ENCODE measurements around the gene ST6GAL2. TPM values are rescaled to one million over a fixed set of nuclear protein-coding genes. Genes with fewer than 3 reads are reported as not detected.

The ST6GAL2 gene
- polyA plus RNA-seq, 4 donors, result 19.1 to 65.6 (median 25.5) TPM

- DNase-seq (ENCODE audit: low read depth in 4 of 4, low spot score in 3 of 4), result no peak
Measured at GRCh38 chr2:106864051-106864450, 21.9 kb downstream of the ST6GAL2 start.

DNA sequence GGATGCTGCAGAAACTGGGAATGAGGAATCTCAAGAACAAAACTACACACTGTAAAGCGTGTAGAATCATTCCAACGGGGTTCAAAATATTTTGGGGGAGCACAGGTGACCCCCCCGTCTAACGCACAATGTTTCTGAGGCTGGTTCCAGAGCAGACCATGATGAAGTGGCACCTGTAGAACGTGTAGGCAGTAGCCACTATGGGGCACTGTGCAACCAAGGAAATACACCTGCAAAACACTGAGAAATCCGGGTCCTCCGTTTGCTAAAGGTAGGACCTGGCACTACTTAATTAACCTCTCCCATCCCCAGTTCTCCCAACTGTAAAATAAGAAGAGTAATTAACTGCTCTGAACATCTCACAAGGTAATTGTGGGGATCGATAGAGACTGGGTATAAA lies 22.6 kb downstream of the ST6GAL2 start:
- DNase-seq (ENCODE audit: low read depth in 4 of 4, low spot score in 3 of 4), result no peak

DNA sequence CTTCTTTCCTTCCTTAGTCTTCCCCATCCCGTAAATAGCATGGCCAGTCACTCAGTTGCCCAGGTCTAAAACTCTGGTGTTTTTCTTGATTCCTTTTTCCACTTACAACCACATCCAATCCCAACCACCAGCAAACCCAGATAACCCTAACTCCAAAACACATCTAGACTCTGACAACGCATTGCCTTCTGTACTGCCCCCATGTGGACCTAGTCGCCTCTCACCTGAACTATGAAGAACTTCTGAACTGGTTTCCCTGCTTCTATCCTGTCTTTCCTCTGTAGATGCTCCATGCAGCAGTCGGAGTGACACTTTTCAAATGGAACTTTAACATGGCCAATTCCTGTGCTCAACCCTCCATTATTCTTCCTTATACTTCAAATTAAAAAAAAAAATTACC lies 26.5 kb downstream of the ST6GAL2 start:
- DNase-seq (ENCODE audit: low read depth in 4 of 4, low spot score in 3 of 4), result no peak

DNA sequence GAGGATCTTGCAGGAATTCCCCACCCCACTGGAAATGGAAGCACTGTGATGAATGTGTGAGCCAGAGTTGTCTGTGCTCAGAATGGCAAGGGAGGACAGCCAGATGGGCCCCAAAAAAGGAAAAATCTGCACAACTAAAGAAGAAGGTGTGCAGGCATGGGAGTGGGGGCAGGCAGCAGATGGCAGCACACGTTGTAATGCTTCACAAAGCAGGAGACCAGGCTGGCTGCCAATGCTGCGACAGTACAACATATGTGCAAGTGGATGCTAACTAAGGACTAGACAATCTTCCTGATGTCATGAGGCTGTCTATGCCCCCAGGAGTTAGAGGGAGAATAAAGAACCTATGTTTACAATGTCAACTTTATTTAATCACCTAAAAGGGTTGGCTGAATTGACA lies 27.2 kb downstream of the ST6GAL2 start:
- DNase-seq (ENCODE audit: low read depth in 4 of 4, low spot score in 3 of 4), result no peak

DNA sequence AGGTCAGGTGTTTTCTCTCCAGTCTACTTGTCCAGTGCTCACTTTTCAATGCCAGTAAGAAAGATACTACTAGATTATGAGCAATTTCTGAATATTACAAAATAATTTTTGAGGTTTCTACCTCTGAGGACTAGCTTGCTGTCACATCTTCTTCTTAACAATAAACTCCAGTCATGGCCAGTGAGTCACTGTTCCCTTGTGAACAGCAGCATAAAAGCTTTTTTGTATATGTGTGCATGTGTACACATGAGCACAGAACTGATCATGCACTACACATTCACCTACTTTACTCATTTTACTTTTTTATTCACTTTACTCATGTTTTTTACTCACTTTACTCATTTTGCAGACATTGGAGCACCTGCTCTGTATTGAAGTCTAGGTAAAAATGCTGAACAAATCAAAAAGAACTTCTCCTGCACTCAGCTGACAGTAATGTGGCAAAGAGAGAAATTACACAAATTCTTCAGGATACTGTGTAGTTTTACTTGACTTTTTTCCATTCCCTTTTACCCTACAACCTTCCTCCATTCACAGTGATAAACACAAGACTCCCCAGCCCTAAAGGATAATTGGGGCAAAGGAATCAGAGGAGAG lies 28.0 kb downstream of the ST6GAL2 start:
- DNase-seq (ENCODE audit: low read depth in 4 of 4, low spot score in 3 of 4), result no peak

DNA sequence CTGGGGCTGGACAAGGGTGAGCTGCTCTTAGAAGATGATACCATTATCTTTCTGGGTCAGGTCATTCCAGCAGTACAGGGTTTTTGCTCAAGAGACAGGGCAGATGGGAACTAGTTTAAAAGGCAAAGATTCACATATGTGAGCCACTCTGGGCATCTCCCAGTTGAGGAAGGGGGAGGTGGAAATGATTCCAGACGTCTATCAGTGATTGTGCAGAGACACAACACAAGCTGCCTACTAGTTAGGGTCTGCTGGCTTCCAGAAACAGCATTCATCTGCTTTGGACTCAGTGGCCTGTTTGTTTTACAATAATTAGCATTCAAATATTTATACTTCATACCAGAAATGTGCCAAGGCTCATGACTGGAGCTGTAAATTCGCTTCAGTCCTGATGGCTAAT lies 32.3 kb downstream of the ST6GAL2 start:
- DNase-seq (ENCODE audit: low read depth in 4 of 4, low spot score in 3 of 4), result no peak

GRCh38 chr2:106851881-106852501 lies 34.0 kb downstream of the ST6GAL2 start:
- no peak for DNase-seq (ENCODE audit: low read depth in 4 of 4, low spot score in 3 of 4)

DNA sequence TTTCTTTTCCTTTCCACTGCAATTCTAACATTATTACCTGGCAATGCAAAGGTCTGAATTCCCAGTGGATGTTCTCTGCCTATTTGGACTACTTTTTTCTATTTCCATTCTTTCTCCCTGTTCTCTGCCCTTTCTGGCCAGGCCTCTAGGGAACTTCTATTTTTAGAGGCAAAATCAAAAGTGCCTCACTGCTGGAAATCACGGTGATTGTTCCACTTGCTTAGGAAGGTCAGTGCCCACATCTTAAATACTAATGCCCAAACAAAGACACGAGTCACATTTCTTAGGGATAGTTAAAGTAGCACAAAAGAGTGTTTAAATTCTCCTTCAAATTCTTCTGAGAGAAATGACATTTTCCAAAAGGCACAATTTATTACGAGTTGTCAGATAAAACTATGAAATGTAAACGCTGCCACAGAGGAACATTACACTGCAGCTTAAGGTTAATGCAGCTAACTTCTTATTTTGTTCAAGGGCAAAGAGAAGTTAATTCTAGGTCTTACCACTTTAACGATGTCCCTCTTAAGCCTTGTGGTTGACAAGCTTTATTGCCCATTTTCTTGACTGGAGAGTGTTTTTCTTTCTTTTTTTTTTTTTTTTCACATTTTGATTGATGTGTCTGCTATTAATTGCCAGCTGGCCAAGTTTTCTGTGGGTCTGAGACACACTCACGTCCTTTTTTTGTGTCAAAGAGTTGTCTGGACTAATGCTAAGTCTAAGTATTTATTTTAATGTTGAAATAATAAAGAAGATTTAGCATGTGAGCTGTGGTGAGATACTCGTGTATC lies 34.7 kb downstream of the ST6GAL2 start:
- no peak for DNase-seq (ENCODE audit: low read depth in 4 of 4, low spot score in 3 of 4)

GRCh38 chr2:106849253-106849652 lies 36.7 kb downstream of the ST6GAL2 start:
- DNase-seq (ENCODE audit: low read depth in 4 of 4, low spot score in 3 of 4), result no peak

GRCh38 chr2:106847366-106847765 lies 38.6 kb downstream of the ST6GAL2 start:
- no peak for DNase-seq (ENCODE audit: low read depth in 4 of 4, low spot score in 3 of 4)

- no peak for DNase-seq (ENCODE audit: low read depth in 4 of 4, low spot score in 3 of 4)
Measured at GRCh38 chr2:106845716-106846115, 40.3 kb downstream of the ST6GAL2 start.

DNA sequence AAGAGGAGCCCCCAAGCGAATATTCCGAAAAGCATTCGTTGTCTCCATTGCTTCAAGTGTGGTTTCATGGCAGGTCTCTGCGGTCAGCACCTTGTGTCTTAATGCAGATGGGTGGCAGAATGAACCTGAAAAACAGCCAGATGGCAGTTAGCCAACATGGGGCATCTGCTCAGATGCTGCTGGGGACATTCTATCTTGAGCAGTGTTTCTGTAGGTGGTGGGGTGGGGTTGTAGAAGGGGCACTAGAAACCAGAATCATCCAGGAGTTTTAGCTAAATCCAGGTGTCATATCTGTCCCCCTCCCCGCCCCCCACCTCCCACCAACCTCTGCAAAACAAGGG lies 42.1 kb downstream of the ST6GAL2 start:
- no peak for DNase-seq (ENCODE audit: low read depth in 4 of 4, low spot score in 3 of 4)

GRCh38 chr2:106843001-106843909 lies 42.7 kb downstream of the ST6GAL2 start:
- no peak for DNase-seq (ENCODE audit: low read depth in 4 of 4, low spot score in 3 of 4)

- no peak for DNase-seq (ENCODE audit: low read depth in 4 of 4, low spot score in 3 of 4)
Measured at GRCh38 chr2:106841886-106842645, 43.9 kb downstream of the ST6GAL2 start.

DNA sequence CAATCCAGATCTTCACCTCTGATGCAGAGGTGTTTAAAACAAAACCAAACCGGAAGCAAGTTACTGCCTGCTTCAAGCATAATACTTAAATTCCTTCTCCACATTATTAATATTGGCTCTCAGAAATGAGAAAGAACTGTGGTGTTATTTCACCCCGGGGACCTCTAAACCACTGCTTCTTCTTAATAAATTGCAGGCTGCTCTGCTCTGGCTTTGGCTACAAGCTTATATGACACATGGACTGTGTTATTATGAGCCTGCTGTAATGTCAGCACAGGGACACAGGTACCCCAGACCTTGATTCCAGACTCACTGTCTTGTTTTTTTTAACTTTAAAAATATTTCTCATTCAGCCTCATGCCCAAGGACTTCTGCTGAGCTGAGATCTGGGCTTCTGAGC lies 45.1 kb downstream of the ST6GAL2 start:
- DNase-seq (ENCODE audit: low read depth in 4 of 4, low spot score in 3 of 4), result no peak

DNA sequence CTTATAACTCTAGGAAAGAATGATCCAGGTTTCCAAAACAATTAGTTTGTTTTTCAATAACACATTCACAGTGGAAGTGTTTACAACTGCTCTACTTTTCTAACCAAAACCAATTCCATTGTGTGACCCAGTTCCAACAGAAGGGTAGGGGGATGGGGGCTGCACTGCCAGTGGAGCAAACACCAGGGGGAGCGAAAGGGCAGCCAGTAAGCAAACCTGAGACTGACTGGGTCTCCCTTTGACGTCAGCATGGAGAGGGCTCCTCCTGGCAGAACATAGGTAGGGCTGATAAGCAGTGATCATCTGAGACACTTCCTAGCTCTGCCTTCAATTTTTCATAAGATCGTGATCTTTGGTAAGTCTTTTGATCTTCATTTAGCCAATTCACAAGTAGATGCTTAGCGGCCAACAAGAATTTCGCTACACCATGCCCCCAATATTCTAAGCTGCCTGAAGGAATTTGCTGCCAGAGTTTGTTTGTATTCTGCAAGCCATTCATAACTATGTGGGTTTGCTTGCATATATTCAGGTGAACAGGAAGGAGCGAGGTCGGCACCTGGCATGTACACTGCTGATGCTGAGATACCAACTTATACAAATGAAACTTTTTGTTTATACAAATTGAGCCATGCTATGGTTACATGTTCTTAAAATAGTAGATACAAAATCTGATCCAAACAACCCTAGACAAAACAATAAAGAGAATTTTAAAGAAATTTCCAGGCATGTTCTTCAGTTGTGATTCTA lies 45.9 kb downstream of the ST6GAL2 start:
- DNase-seq (ENCODE audit: low read depth in 4 of 4, low spot score in 3 of 4), result no peak

DNA sequence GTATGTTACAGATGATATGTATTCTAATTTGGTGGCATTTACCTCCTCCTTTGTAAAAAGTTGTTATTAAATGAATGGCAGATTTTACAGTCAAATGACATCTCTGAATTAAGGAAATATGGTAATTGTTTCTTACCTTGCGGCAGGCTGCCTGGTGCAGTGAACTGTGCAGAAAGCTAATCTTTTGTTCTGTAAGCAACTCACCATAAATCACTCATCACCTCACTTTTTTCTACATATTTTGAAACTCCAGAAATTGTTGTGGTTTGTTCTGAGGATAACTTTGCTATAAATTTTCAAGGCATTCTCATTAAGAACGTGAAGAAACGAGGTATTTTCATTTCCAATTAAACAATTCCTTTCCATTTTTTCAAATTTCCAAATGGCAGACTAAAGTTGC lies 52.7 kb downstream of the ST6GAL2 start:
- no peak for DNase-seq (ENCODE audit: low read depth in 4 of 4, low spot score in 3 of 4)

DNA sequence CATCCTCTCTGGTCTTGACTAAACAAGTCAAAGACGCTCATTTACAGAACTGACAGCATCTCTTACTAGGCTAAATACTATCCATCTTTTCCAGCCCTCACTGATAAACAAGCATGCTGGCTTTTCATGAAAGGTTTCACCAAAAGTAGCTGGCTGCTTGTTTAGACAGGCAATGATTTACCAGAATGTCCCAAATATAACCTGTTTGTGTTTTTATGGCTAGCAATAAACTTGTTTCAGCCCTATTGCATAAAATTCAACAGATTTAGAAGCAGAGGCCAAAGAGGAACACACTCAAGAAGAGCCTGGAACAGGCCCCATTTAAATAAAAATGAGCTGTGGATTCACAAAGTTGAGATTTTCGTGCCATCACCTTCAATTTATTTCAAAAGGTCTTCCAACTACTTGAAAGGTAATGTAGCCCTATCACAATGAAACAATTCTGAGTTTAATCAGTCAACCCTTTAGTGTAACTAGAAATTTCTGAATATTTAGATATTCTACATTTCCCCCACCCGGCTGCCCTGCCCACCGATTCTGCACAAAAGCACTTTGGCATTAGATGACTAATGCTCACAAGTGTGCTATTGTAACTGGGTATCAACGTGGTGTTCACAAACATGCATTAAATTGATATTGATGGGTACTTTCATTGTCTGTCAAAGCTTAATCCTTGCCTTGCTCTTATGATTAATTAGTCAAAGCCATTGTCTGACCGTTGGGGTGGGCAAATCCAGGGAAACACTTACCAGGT lies 54.0 kb downstream of the ST6GAL2 start:
- no peak for DNase-seq (ENCODE audit: low read depth in 4 of 4, low spot score in 3 of 4)

DNA sequence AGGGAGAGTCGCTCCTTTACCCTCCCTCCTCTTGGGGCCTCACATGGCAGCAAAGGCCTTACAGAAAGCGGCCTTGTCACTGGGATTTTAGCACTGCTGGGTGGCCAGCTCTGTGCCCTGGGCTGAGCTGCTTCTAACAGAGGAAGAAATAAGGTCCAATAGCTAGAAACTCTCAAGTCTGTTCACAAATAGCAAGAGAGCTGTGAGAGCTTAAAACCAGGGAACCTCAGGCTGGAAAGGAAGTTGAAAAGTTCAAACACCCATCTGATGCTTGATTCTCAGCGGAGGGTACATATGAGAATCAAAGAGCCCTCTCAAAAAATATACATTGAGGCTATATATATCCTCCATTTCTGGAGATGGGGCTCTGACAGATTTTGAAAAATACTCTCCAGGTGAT lies 54.7 kb downstream of the ST6GAL2 start:
- DNase-seq (ENCODE audit: low read depth in 4 of 4, low spot score in 3 of 4), result no peak

All from left renal pelvis (tissue), 4 donors.